Erythroblast (primary cell): ENCODE results near the gene IL4R.

ENCODE experiments used
- GATA1 ChIP-seq: IDR thresholded peaks from 2 replicates; pipeline ENCODE4 v1.6.1; 2011; ENCODE audit warnings: low read depth, mild to moderate bottlenecking, control low read depth, low read length, moderate library complexity
- POLR2A ChIP-seq: IDR thresholded peaks from 2 replicates; pipeline ENCODE4 v1.6.1; 2011; ENCODE audit warnings: mild to moderate bottlenecking, low read length

DNA sequence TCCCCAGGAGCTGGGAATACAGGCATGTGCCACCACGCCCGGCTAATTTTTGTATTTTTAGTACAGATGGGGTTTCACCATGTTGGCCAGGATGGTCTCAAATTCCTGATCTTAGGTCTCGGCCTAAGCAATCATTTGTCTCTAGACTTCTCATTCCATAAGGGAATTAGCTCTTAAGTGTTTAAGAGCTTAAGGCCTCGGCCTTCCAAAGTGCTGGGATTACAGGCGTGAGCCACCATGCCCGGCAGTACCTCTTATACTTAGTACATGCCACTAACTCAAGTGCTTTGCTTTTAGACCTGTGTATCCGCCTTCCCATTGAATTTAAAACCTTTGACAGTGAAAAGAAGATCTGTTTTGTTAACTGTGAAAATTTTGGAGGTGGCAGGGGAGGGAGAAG, 71.6 kb downstream of the IL4R start:
- no peak for TF ChIP-seq POLR2A
- no peak for TF ChIP-seq GATA1
